C1 segment of cervical spinal cord (tissue), 14 donors: Measurements from ENCODE around the gene IER2.
"Not testable (repeated sequence)": the region's sequence is repeated elsewhere in the genome, so short reads cannot be mapped to it uniquely, and the experiment has no call there.

ENCODE experiments used
- DNase-seq, 14 donors: peaks; one replicate each; lab custom pipeline; 2025; lab: John Stamatoyannopoulos, UW

IER2 gene

DNA sequence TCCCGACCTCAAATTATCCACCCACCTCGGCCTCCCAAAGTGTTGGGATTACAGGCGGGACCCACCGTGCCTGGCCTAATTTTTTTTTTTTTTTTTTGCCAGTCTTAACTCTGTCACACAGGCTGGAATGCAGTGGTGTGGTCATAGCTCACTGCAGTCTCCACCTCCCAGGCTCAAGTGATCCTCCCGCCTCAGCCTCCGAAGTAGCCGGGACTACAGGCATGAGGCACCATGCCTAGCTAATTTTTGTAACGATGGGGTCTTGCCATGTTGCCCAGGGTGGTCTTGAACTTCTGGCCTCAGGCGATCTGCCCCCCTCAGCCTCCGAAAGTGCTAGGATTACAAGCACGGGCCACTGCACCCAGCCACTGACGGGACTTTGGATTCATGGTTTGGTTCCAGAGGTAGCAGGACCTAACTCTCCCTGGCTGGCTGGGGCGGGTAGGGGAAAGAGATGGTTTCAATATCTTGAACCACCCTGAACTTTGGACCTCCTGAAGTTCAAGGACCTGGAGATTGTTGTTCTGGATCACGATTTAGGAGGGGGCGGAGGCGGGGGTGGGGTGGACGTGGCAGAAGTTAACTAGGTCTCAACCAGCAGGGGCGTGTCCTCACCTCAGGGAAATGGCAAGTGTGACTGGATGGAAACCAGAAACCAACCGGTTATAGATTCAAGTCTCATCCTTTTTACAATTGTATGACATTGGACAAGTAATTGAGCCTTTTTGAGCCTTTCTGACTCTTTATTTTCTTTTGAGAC is 40.8 kb downstream of the IER2 start:
- DNase-seq = no peak

DNA sequence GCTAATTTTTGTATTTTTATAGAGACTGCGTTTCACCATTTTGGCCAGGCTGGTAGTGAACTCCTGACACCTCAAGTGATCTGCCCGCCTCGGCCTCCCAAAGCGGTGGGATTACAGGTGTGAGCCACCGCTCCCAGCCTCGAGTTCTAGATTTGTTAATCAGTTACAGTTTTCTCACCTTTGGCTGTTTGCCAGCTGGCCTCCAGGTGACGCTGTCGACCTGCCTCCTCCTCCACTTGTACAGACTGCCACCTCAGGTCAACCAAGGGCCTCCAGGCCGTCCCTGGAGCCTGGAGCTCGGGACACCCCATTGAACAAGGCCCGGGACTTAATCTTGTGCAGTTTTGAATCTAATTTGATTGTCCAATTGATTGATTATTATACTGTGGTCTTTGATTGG is 45.5 kb downstream of the IER2 start:
- no peak for DNase-seq

DNA sequence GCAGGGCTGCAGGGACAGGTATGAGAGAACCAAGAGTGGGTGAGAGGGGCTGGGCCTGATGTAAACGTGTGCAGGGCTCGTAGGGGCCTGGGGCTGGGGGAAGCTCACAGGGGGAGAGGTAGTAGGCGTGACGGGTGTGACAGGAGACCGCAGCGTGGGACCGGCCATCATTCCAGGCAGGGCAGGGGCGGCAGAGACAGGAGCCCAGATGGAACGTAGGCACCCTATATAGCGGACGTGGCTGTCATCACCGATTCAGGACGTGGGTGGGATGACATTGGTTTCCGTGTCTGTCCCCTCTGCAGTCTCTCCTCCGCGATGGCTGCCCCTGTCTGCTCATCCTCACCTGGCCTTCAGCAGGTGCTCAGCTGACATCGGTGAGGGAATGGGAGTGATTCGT is 48.4 kb downstream of the IER2 start:
- DNase-seq = no peak

DNA sequence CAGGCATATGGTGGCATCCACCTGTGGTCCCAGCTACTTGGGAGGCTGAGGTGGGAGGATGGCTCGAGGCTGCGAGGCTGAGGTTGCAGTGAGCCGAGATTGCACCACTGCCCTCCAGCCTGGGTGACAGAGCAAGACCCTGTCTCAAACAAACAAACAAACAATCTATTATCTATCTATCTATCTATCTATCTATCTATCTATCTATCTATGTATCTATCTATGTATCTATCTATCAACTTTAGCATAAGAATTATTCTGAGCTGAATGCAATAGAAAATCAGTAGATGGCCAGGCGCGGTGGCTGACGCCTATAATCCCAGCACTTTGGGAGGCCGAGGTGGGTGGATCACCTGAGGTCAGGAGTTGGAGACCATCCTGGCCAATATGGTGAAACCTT is 51.9 kb downstream of the IER2 start:
- not testable (repeated sequence) for DNase-seq
